PC-9 (cell line): ENCODE results near the gene ZNF282. TPM values are rescaled to one million over a fixed set of nuclear protein-coding genes. Genes with fewer than 3 reads are reported as not detected.
"Not testable (repeated sequence)": the region's sequence is repeated elsewhere in the genome, so short reads cannot be mapped to it uniquely, and the experiment has no call there.

Experiments
- BruUV-seq: library from RNA; stranded (reverse); fragments of 400-500 nt; replicated peaks from 2 replicates; lab custom pipeline; 2021; lab: Mats Ljungman, UMichigan
- CTCF ChIA-PET: fragments of 300-600 bp; sonication (Branson Sonifier 250); formaldehyde crosslinking; loops from one replicate; lab custom pipeline; 2022; ENCODE audit warnings: antibody characterized with exemption; lab: Charles Lee
- POLR2A ChIA-PET: fragments of 300-600 bp; sonication (Branson Sonifier 250); formaldehyde crosslinking; loops from one replicate; lab custom pipeline; 2022; ENCODE audit warnings: antibody characterized with exemption; ENCODE audit not compliant: unreplicated experiment; lab: Charles Lee
- DNase-seq, 2 experiments: peaks; one replicate each; pipeline versions ENCODE4 v3.0.0 to v3.0.0-alpha.2; 2015 to 2022; ENCODE audit warnings: mixed read lengths in 1 of 2
- H2AFZ ChIP-seq: fragments of 200-600 bp; sonication (generic); 2 replicates; pipeline ENCODE4 v1.8.1; 2017; ENCODE audit warnings: antibody characterized with exemption
- H3F3A ChIP-seq: fragments of 200-600 bp; sonication (generic); 2 replicates; pipeline ENCODE4 v1.8.1; 2017; ENCODE audit warnings: antibody characterized with exemption, mild to moderate bottlenecking, low read depth; ENCODE audit not compliant: insufficient read depth
- H3K27ac ChIP-seq: fragments of 200-600 bp; sonication (generic); 2 replicates; pipeline ENCODE4 v1.6.1; 2016; ENCODE audit warnings: mixed run types
- H3K27me3 ChIP-seq: fragments of 200-600 bp; sonication (generic); 2 replicates; pipeline ENCODE4 v1.6.1; 2016; ENCODE audit warnings: low read depth, mixed run types; ENCODE audit not compliant: insufficient read depth
- H3K36me3 ChIP-seq: fragments of 200-600 bp; sonication (generic); 2 replicates; pipeline ENCODE4 v1.6.1; 2016; ENCODE audit warnings: low read depth, mixed run types
- H3K4me1 ChIP-seq: fragments of 200-600 bp; sonication (generic); replicated peaks from 2 replicates; pipeline ENCODE4 v1.6.1; 2016; ENCODE audit warnings: mixed run types; ENCODE audit not compliant: insufficient read depth
- H3K4me2 ChIP-seq: fragments of 200-600 bp; sonication (generic); 2 replicates; pipeline ENCODE4 v1.6.1; 2017; ENCODE audit warnings: mixed run types
- H3K4me3 ChIP-seq: fragments of 200-600 bp; sonication (generic); 2 replicates; pipeline ENCODE4 v1.6.1; 2016; ENCODE audit warnings: mixed run types
- H3K79me2 ChIP-seq: fragments of 200-600 bp; sonication (generic); 2 replicates; pipeline ENCODE4 v1.6.1; 2017; ENCODE audit warnings: low read depth, mixed run types
- H3K9me2 ChIP-seq: fragments of 200-600 bp; sonication (generic); 2 replicates; pipeline ENCODE4 v1.8.1; 2017; ENCODE audit warnings: mild to moderate bottlenecking; ENCODE audit not compliant: insufficient read depth
- H3K9me3 ChIP-seq: fragments of 200-600 bp; sonication (generic); 2 replicates; pipeline ENCODE4 v1.8.1; 2016; ENCODE audit warnings: low read depth; ENCODE audit not compliant: insufficient read depth
- H4K20me1 ChIP-seq: fragments of 200-600 bp; sonication (generic); 2 replicates; pipeline ENCODE4 v1.8.1; 2017; ENCODE audit not compliant: insufficient read depth
- CTCF ChIP-seq: fragments of 200-600 bp; sonication (generic); conservative IDR thresholded peaks from 2 replicates; pipeline ENCODE4 v1.6.1; 2017; ENCODE audit warnings: mixed run types, antibody characterized with exemption, mild to moderate bottlenecking, moderate library complexity
- EZH2 ChIP-seq: fragments of 200-600 bp; sonication (generic); IDR thresholded peaks from 2 replicates; pipeline ENCODE4 v1.8.0; 2017; ENCODE audit warnings: antibody characterized with exemption, low read depth
- intact Hi-C: fragments of 100-400 bp; cut with micrococcal nuclease; formaldehyde crosslinking; loops from one replicate; pipeline ENCODE4 v1.10.0; 2022; ENCODE audit not compliant: unreplicated experiment
- total RNA-seq: library from RNA; stranded (reverse); gene quantifications from 2 replicates; pipeline ENCODE4 v1.2.3, GENCODE V29; 2021

Gene ZNF282
- total RNA-seq, 1 experiment from 2014 or later: 35.9 TPM

DNA sequence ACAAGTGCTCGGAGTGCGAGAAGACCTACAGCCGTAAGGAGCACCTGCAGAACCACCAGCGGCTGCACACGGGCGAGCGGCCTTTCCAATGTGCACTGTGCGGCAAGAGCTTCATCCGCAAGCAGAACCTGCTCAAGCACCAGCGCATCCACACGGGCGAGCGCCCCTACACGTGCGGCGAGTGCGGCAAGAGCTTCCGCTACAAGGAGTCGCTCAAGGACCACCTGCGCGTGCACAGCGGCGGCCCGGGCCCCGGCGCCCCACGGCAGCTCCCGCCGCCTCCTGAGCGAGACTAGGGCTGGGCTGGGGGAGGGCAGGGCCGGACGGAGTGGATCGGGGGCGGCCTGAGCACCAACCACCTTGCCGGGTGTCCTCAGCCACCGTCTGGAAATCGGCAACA lies 29.0 kb downstream of the ZNF282 start:
- Histone ChIP-seq H3K36me3 (no peaks in the 10 kb centered on the region), H2AFZ (no peak overlapping the region), H3K9me3 (no peaks in the 10 kb centered on the region), H3K79me2 (no peaks in the 10 kb centered on the region), H3K4me3 (no peak overlapping the region), H3F3A (peaks cover 23% of the 10 kb centered on the region), H3K4me2 (no peak overlapping the region), H3K27me3 (no peaks in the 10 kb centered on the region), H3K27ac (no peak overlapping the region), H4K20me1 (no peaks in the 10 kb centered on the region), H3K9me2 (no peaks in the 10 kb centered on the region), H3K4me1 (0 out of 2 replicates have a peak, but pooled peaks cover 6% of the 10 kb centered on the region)
- no peak for TF ChIP-seq EZH2
- TF ChIP-seq CTCF: no peak
- POLR2A ChIA-PET: no interaction called here
- intact Hi-C loops: no loop called here
- no peak for DNase-seq
- no TSS peak for BruUV-seq
- CTCF ChIA-PET: no interaction called here

- Histone ChIP-seq H3K9me3 (no peaks in the 10 kb centered on the region), H3K4me2 (no peak overlapping the region), H4K20me1 (no peaks in the 10 kb centered on the region), H3F3A (peaks cover 29% of the 10 kb centered on the region), H2AFZ (no peak overlapping the region), H3K4me3 (no peak overlapping the region), H3K4me1 (0 out of 2 replicates have a peak, but pooled peaks cover 6% of the 10 kb centered on the region), H3K9me2 (no peaks in the 10 kb centered on the region), H3K79me2 (no peaks in the 10 kb centered on the region), H3K27ac (no peak overlapping the region), H3K27me3 (no peaks in the 10 kb centered on the region), H3K36me3 (no peaks in the 10 kb centered on the region)
- ChIA-PET POLR2A (no interaction called here), CTCF (no interaction called here)
- no TSS peak for BruUV-seq
- intact Hi-C loops: no loop called here
- TF ChIP-seq CTCF (no peak), EZH2 (no peak)
- no peak for DNase-seq
Observed at GRCh38 chr7:149225106-149225505, 29.8 kb downstream of the ZNF282 start.

DNA sequence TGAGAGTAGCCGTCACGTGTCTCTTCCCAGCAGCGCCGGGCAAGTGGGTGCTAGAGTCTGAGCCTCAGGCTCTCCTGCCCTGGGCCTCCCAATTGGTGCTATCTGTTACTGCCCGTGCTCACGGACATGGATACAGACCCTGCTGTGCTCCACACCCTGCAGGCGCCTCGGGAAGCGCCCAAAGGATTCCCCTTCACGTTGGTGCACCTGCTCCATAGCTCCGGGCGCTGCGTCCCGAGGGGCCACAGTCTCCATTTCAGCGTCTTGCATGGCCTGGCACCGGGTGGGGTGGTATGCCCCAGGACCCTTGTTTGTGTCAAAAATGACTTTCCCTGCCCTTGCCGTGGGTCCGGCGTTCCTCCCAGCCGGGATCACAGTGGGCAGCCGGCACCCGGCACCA lies 30.3 kb downstream of the ZNF282 start:
- Histone ChIP-seq H3K4me1 (0 out of 2 replicates have a peak, but pooled peaks cover 6% of the 10 kb centered on the region), H3K9me3 (no peaks in the 10 kb centered on the region), H3K79me2 (no peaks in the 10 kb centered on the region), H3K4me3 (no peak overlapping the region), H3F3A (peaks cover 32% of the 10 kb centered on the region), H3K36me3 (no peaks in the 10 kb centered on the region), H3K27me3 (no peaks in the 10 kb centered on the region), H2AFZ (no peak overlapping the region), H3K9me2 (no peaks in the 10 kb centered on the region), H3K27ac (no peak overlapping the region), H3K4me2 (no peak overlapping the region), H4K20me1 (no peaks in the 10 kb centered on the region)
- DNase-seq: no peak
- BruUV-seq: no TSS peak
- intact Hi-C loops: no loop called here
- CTCF ChIA-PET: no interaction called here
- TF ChIP-seq EZH2 (no peak), CTCF (no peak)
- POLR2A ChIA-PET: no interaction called here

DNA sequence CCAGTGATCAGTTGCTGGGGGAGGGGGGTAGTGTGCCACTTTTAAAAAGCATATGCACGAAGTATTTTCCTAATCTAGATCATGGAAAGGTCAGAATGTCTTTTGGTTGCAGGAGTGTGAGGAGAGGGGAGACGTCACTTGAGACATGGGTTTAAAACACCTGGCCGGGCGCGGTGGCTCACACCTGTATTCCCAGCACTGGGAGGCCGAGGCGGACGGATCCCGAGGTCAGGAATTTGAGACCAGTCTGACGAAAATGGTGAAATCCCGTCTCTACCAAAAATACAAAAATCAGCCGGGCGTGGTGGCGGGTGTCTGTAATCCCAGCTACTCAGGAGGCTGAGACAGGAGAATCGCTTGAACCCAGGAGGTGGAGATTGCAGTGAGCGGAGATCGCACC lies 31.0 kb downstream of the ZNF282 start:
- H3K4me3 ChIP-seq, H3K4me1 ChIP-seq, H3K79me2 ChIP-seq, POLR2A ChIA-PET, H3K9me2 ChIP-seq, DNase-seq, H2AFZ ChIP-seq, CTCF ChIA-PET, H3K27ac ChIP-seq, intact Hi-C loops, H3K9me3 ChIP-seq, H3K27me3 ChIP-seq, H4K20me1 ChIP-seq, H3K36me3 ChIP-seq, H3K4me2 ChIP-seq: not testable (repeated sequence)
- H3F3A ChIP-seq: peaks cover 32% of the 10 kb centered on the region
- TSS peak; percentile 25 for BruUV-seq
